Memory B cell (primary cell): ENCODE measurements around the gene C4orf33.
"Not testable (repeated sequence)": the region's sequence is repeated elsewhere in the genome, so short reads cannot be mapped to it uniquely, and the experiment has no call there.

Experiments used
- ATAC-seq: fragments of 150-1000 bp; cut with Tn5 transposase; 2 replicates; pipeline ENCODE4 v1.10.0; 2021; ENCODE audit warnings: low read depth, mild to moderate bottlenecking, moderate library complexity
- DNase-seq, 2 donors: peaks; one replicate each; pipeline ENCODE4 v3.0.0; 2022; ENCODE audit warnings: low spot score in 2 of 2
- H3K27ac Mint-ChIP-seq: one replicate; pipeline ENCODE4 v1.8.0; 2022; ENCODE audit warnings: mild to moderate bottlenecking, moderate library complexity, mixed read lengths
- H3K27me3 Mint-ChIP-seq: one replicate; pipeline ENCODE4 v1.8.0; 2022; ENCODE audit warnings: mixed read lengths
- H3K36me3 Mint-ChIP-seq: one replicate; pipeline ENCODE4 v1.8.0; 2022; ENCODE audit warnings: mild to moderate bottlenecking, mixed read lengths
- H3K4me1 Mint-ChIP-seq: one replicate; pipeline ENCODE4 v1.8.0; 2022; ENCODE audit warnings: mixed read lengths
- H3K4me3 Mint-ChIP-seq: one replicate; pipeline ENCODE4 v1.8.0; 2022; ENCODE audit warnings: mild to moderate bottlenecking, moderate library complexity, mixed read lengths
- H3K9me3 Mint-ChIP-seq: one replicate; pipeline ENCODE4 v1.8.0; 2022; ENCODE audit warnings: mixed read lengths

Gene C4orf33

GRCh38 chr4:129098531-129099001, 2.6 kb downstream of the C4orf33 start:
- Mint-ChIP-seq H3K27ac (no peak overlapping the region), H3K4me1 (peaks cover 16% of the 10 kb centered on the region), H3K9me3 (no peaks in the 10 kb centered on the region), H3K4me3 (no peak overlapping the region), H3K27me3 (no peaks in the 10 kb centered on the region), H3K36me3 (peaks cover 6% of the 10 kb centered on the region)
- DNase-seq (no peak), ATAC-seq (no peak)

GRCh38 chr4:129109965-129110824, 14.2 kb downstream of the C4orf33 start:
- ATAC-seq (no peak), DNase-seq (no peak)
- H3K4me1 Mint-ChIP-seq = no peaks in the 10 kb centered on the region
- no peaks in the 10 kb centered on the region for H3K27me3 Mint-ChIP-seq
- no peaks in the 10 kb centered on the region for H3K9me3 Mint-ChIP-seq
- peaks cover 12% of the 10 kb centered on the region for H3K36me3 Mint-ChIP-seq
- no peak overlapping the region for H3K4me3 Mint-ChIP-seq
- H3K27ac Mint-ChIP-seq = no peak overlapping the region

- Mint-ChIP-seq H3K4me1 (no peaks in the 10 kb centered on the region), H3K9me3 (no peaks in the 10 kb centered on the region), H3K4me3 (no peak overlapping the region), H3K36me3 (peaks cover 12% of the 10 kb centered on the region), H3K27ac (no peak overlapping the region), H3K27me3 (no peaks in the 10 kb centered on the region)
- ATAC-seq (no peak), DNase-seq (no peak)
These were observed 15.0 kb downstream of the C4orf33 start for GRCh38 chr4:129110931-129111330.

DNA sequence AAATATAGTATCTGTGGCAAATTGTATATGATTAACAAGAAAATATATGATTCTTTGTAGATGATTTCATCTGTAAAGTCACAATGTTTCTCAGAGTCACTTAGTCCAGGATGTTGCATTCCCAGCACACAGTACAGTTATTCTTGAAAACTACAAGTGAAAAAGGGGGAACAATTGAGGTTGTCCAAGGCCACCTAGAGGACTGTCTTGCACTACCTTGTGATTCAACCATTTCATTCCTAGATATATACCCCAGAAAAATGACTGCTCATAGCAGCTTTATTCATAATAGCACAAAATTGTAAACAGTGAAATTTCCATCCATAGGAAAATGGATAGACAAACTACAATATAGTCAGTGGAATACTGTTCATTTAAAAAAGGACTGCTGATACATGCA, 16.0 kb downstream of the C4orf33 start:
- no peak overlapping the region for H3K4me3 Mint-ChIP-seq
- H3K27ac Mint-ChIP-seq = no peak overlapping the region
- ATAC-seq = no peak
- DNase-seq = no peak
- H3K9me3 Mint-ChIP-seq = no peaks in the 10 kb centered on the region
- peaks cover 12% of the 10 kb centered on the region for H3K36me3 Mint-ChIP-seq
- H3K4me1 Mint-ChIP-seq = no peaks in the 10 kb centered on the region
- H3K27me3 Mint-ChIP-seq = no peaks in the 10 kb centered on the region

GRCh38 chr4:129113434-129113833, 17.5 kb downstream of the C4orf33 start:
- no peaks in the 10 kb centered on the region for H3K9me3 Mint-ChIP-seq

DNA sequence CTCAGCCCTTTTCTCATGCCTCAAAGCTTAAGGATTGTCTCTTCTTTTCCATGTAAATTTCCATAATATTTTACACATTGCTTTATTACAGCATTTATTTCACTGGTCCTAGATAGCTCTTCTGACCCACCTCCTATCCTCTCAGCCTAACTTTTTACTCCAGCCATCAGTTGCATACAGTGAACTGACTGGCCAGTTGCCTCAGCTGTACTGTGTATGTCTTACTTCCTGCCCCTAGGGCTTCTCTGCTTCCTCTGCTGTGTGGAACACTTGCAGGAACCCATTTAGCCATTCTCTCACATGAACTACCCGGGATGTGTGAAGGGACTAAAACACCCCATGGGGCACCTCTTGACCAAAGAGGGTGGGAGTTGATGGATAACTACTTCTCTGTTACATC, 18.0 kb downstream of the C4orf33 start:
- Mint-ChIP-seq H3K4me3 (no peak overlapping the region), H3K9me3 (no peaks in the 10 kb centered on the region), H3K27me3 (no peaks in the 10 kb centered on the region), H3K36me3 (peaks cover 15% of the 10 kb centered on the region), H3K27ac (no peak overlapping the region), H3K4me1 (no peaks in the 10 kb centered on the region)
- DNase-seq (no peak), ATAC-seq (no peak)

More at GRCh38 chr4:129113434-129113833, 17.5 kb downstream of the C4orf33 start:
- DNase-seq (no peak), ATAC-seq (no peak)
- Mint-ChIP-seq H3K36me3 (peaks cover 15% of the 10 kb centered on the region), H3K4me3 (no peak overlapping the region), H3K27me3 (no peaks in the 10 kb centered on the region), H3K27ac (no peak overlapping the region), H3K4me1 (no peaks in the 10 kb centered on the region)

DNA sequence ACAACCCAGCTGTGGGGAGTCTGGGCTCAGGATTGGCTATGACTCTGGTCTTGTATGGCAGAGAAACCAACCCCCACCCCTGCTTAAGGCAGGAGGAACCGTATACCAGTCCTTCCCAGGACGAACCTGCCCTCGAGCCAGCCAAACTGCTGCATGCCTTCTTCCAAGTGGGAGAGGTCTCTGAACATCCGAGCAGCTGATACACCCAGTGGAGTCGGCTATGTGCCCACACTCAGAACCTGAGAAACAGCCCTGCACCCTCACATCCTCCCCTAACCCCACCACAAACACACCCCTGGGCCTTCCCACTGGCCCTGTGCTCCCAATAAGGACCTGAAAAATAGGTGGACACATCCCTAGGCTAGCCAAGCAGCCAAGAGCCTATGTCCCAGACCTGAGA, 21.8 kb downstream of the C4orf33 start:
- DNase-seq (no peak), ATAC-seq (no peak)
- Mint-ChIP-seq H3K27ac (no peak overlapping the region), H3K4me1 (no peaks in the 10 kb centered on the region), H3K27me3 (no peaks in the 10 kb centered on the region), H3K4me3 (no peak overlapping the region), H3K9me3 (no peaks in the 10 kb centered on the region), H3K36me3 (peaks cover 3% of the 10 kb centered on the region)

- H3K9me3 Mint-ChIP-seq, DNase-seq: not testable (repeated sequence)
These were observed 30.7 kb downstream of the C4orf33 start for GRCh38 chr4:129126614-129127013.

DNA sequence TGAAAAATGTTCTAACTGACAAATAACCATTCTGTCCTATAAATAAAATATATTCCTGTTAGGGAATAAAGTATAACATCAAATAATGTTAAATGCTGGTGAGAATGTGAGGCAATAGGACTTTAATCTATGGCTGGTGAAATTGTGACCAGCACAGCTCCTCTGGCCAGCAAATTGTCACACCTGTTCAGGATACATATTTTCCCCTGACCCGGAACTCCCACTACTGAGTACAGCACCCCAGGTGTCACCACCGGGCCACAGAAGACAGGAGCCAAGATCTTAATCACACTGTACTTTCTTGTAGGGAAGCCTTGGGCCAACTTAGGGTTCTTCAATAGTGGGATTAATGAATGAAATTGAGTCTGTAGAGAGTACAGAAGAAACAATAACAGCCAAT, 33.2 kb downstream of the C4orf33 start:
- Mint-ChIP-seq H3K27me3 (no peaks in the 10 kb centered on the region), H3K4me1 (no peaks in the 10 kb centered on the region), H3K36me3 (peaks cover 8% of the 10 kb centered on the region), H3K9me3 (peaks cover 6% of the 10 kb centered on the region), H3K27ac (no peak overlapping the region), H3K4me3 (no peak overlapping the region)
- DNase-seq = no peak
- ATAC-seq = no peak

More at GRCh38 chr4:129126614-129127013, 30.7 kb downstream of the C4orf33 start:
- not testable (repeated sequence) for H3K4me3 Mint-ChIP-seq, H3K27ac Mint-ChIP-seq, H3K27me3 Mint-ChIP-seq, ATAC-seq, H3K4me1 Mint-ChIP-seq
- H3K36me3 Mint-ChIP-seq = peaks cover 14% of the 10 kb centered on the region

GRCh38 chr4:129131343-129131742, 35.4 kb downstream of the C4orf33 start:
- DNase-seq = no peak

GRCh38 chr4:129136433-129136832, 40.5 kb downstream of the C4orf33 start:
- no peak overlapping the region for H3K4me3 Mint-ChIP-seq
- DNase-seq (no peak), ATAC-seq (no peak)
- H3K36me3 Mint-ChIP-seq = no peaks in the 10 kb centered on the region
- no peaks in the 10 kb centered on the region for H3K4me1 Mint-ChIP-seq
- H3K9me3 Mint-ChIP-seq = peaks cover 3% of the 10 kb centered on the region
- H3K27ac Mint-ChIP-seq = no peak overlapping the region
- peaks cover 5% of the 10 kb centered on the region for H3K27me3 Mint-ChIP-seq

More at GRCh38 chr4:129131343-129131742, 35.4 kb downstream of the C4orf33 start:
- peaks cover 3% of the 10 kb centered on the region for H3K27me3 Mint-ChIP-seq
- H3K27ac Mint-ChIP-seq = no peak overlapping the region
- H3K4me3 Mint-ChIP-seq = no peak overlapping the region
- no peaks in the 10 kb centered on the region for H3K4me1 Mint-ChIP-seq
- H3K36me3 Mint-ChIP-seq = no peaks in the 10 kb centered on the region
- H3K9me3 Mint-ChIP-seq = peaks cover 3% of the 10 kb centered on the region
- ATAC-seq = no peak

GRCh38 chr4:129138810-129139496, 43.0 kb downstream of the C4orf33 start:
- DNase-seq (no peak), ATAC-seq (no peak)
- H3K27ac Mint-ChIP-seq = no peak overlapping the region
- no peaks in the 10 kb centered on the region for H3K36me3 Mint-ChIP-seq
- H3K4me3 Mint-ChIP-seq = no peak overlapping the region
- no peaks in the 10 kb centered on the region for H3K4me1 Mint-ChIP-seq
- H3K9me3 Mint-ChIP-seq = no peaks in the 10 kb centered on the region
- peaks cover 5% of the 10 kb centered on the region for H3K27me3 Mint-ChIP-seq

DNA sequence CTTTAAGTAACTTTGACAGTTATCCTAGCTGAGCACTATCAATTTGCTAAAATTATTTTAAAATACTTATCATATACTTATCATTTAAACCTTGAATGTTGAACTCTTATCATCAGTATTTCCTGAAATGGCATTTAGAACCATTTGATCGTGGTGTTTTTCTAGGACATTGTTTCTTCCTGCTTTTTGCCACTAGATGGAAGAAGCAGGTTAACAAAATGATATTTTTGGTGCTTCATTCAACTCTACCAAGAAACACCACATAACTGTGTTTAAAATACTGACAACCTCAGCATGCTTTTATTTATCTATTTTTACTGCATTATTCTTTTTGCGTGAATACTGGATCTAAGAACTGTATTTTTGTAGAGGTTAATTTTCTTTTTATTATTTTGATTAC, 44.6 kb downstream of the C4orf33 start:
- no peak for ATAC-seq
- no peaks in the 10 kb centered on the region for H3K36me3 Mint-ChIP-seq
- H3K4me3 Mint-ChIP-seq = no peak overlapping the region
- no peaks in the 10 kb centered on the region for H3K4me1 Mint-ChIP-seq
- no peaks in the 10 kb centered on the region for H3K9me3 Mint-ChIP-seq
- DNase-seq = no peak
- no peak overlapping the region for H3K27ac Mint-ChIP-seq
- peaks cover 4% of the 10 kb centered on the region for H3K27me3 Mint-ChIP-seq

- ATAC-seq (no peak), DNase-seq (no peak)
- H3K4me3 Mint-ChIP-seq = no peak overlapping the region
- H3K36me3 Mint-ChIP-seq = no peaks in the 10 kb centered on the region
- no peaks in the 10 kb centered on the region for H3K9me3 Mint-ChIP-seq
- H3K4me1 Mint-ChIP-seq = no peaks in the 10 kb centered on the region
- H3K27me3 Mint-ChIP-seq = peaks cover 5% of the 10 kb centered on the region
- no peak overlapping the region for H3K27ac Mint-ChIP-seq
These were observed 47.4 kb downstream of the C4orf33 start for GRCh38 chr4:129143359-129143758.
